Peyer's patch (tissue), 4 donors: Measurements from ENCODE around the gene PHF5A. TPM values are rescaled to one million over a fixed set of nuclear protein-coding genes. Genes with fewer than 3 reads are reported as not detected.

Experiments used
- DNase-seq, 3 donors: peaks; one replicate each; pipeline ENCODE4 v3.0.0-alpha.2; 2017 to 2019
- H3K27ac ChIP-seq, 4 donors: fragments of 200-600 bp; sonication (generic); one replicate each; pipeline ENCODE4 v1.5.1; 2016 to 2019
- H3K27me3 ChIP-seq, 2 donors: fragments of 200-600 bp; sonication (generic); one replicate each; pipeline ENCODE4 v1.5.1; 2019
- H3K36me3 ChIP-seq, 3 donors: fragments of 200-600 bp; sonication (generic); one replicate each; pipeline ENCODE4 v1.5.1; 2016 to 2019
- H3K4me1 ChIP-seq, 4 donors: fragments of 200-600 bp; sonication (generic); one replicate each; pipeline ENCODE4 v1.5.1; 2016 to 2019
- H3K4me3 ChIP-seq, 4 donors: fragments of 200-600 bp; sonication (generic); 1 replicate in 3 of 4; 2 replicates in 1 of 4; pipeline ENCODE4 v1.5.1; 2016 to 2019; ENCODE audit warnings: mild to moderate bottlenecking in 1 of 4
- H3K9me3 ChIP-seq, 4 donors: fragments of 200-600 bp; sonication (generic); one replicate each; pipeline ENCODE4 v1.5.1; 2016 to 2019; ENCODE audit warnings: mild to moderate bottlenecking in 1 of 4
- POLR2A ChIP-seq, 2 donors: fragments of 450-650 bp; IDR thresholded peaks; one replicate each; pipeline ENCODE4 v1.5.1; 2017; ENCODE audit warnings: antibody characterized with exemption in 2 of 2, mild to moderate bottlenecking in 2 of 2, moderate library complexity in 2 of 2
- total RNA-seq, 4 donors: library from RNA; depleted of rRNA; stranded (reverse); fragments of >200 nt; gene quantifications; one replicate each; pipeline ENCODE4 v1.1.0, GENCODE V29; 2016
- TF ChIP-seq, protein P1 (sequence below), 6 experiments: fragments of 450-650 bp in 4 of 6; fragments of 200-600 bp in 2 of 6; sonication (generic) in 1 of 6; IDR thresholded peaks; one replicate each; pipeline ENCODE4 v1.5.1; 2017 to 2019; ENCODE audit warnings: antibody characterized with exemption in 6 of 6, mild to moderate bottlenecking in 3 of 6, moderate library complexity in 1 of 6

The PHF5A gene
- total RNA-seq, 4 donors from 2014 or later, result 20.6 to 31.3 (median 23.0) TPM

DNA sequence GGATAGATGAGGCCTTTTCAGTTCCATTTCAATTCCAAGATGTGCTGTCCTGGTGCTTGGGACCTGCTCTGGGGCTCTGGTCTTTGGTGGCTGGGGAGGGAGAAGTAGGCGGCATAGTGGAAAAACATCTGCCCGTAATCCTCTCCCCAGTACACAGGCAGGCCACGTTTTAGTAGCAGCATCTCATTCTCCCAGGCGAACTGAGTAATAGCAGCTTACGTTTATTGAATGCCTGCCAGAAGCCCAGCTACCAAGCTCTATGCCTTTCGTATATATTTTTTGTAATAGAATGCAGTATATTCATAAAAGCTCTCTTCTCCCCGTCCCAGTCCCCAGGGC lies 11.9 kb upstream of the PHF5A start:
- Histone ChIP-seq H3K4me3 (no peak overlapping the region), H3K9me3 (no peaks in the 10 kb centered on the region), H3K27me3 (no peaks in the 10 kb centered on the region), H3K27ac (peak overlapping the region; percentile 1 to 69 (median 39)), H3K4me1 (peaks cover 0 to 65% (median 9%) of the 10 kb centered on the region in 4 donors), H3K36me3 (peaks cover 0 to 4% (median 0%) of the 10 kb centered on the region in 3 donors)
- no peak for TF ChIP-seq POLR2A (IDR thresholded peaks at IDR 0.05)
- TF ChIP-seq, protein P1, sequence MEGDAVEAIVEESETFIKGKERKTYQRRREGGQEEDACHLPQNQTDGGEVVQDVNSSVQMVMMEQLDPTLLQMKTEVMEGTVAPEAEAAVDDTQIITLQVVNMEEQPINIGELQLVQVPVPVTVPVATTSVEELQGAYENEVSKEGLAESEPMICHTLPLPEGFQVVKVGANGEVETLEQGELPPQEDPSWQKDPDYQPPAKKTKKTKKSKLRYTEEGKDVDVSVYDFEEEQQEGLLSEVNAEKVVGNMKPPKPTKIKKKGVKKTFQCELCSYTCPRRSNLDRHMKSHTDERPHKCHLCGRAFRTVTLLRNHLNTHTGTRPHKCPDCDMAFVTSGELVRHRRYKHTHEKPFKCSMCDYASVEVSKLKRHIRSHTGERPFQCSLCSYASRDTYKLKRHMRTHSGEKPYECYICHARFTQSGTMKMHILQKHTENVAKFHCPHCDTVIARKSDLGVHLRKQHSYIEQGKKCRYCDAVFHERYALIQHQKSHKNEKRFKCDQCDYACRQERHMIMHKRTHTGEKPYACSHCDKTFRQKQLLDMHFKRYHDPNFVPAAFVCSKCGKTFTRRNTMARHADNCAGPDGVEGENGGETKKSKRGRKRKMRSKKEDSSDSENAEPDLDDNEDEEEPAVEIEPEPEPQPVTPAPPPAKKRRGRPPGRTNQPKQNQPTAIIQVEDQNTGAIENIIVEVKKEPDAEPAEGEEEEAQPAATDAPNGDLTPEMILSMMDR (IDR thresholded peaks at IDR 0.05), result no peak
- no peak for DNase-seq

DNA sequence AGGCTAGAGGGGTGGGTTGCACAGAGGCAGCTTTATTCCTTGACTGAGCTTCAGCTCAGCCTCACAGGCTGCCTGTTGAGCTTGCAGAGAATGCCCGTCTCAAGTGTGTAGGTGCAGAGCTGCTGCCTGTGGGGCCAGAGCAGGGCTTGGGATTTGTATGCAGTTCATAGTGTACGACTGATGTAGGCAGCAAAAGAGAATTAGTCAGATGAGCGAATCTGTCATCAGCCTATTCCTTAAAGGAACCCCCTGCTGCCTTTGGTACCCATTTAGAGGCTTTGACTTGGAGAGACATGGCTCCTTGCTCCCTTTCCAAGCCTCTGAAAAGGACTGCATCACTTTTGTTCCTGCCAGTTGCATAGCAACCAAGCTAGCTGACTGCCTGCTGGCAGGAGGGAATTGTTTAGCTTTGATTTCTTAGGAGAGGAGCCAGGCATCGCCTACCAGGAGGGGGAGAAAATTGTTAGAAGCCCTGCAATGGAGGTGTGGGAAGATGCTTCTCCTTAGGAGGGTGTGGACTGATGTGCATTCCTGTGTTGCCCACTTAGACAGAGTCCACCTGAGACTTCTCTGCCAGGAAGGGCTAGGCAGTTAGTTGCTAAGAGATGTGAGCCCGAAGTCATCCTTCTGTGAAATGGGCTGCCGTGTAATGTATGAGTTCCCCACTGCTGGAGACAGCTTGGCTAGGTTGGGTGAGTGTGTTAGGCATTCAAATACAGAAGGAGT lies 11.3 kb upstream of the PHF5A start:
- no peak for DNase-seq
- TF ChIP-seq, protein P1 (IDR thresholded peaks at IDR 0.05), result no peak
- no peak for TF ChIP-seq POLR2A (IDR thresholded peaks at IDR 0.05)
- H3K27me3 ChIP-seq, result no peaks in the 10 kb centered on the region
- H3K36me3 ChIP-seq, result peaks cover 0 to 4% (median 0%) of the 10 kb centered on the region in 3 donors
- no peak overlapping the region for H3K4me3 ChIP-seq
- H3K9me3 ChIP-seq, result no peaks in the 10 kb centered on the region
- H3K4me1 ChIP-seq, result peaks cover 0 to 62% (median 9%) of the 10 kb centered on the region in 4 donors
- peak overlapping the region; percentile 17 to 69 (median 39) for H3K27ac ChIP-seq

DNA sequence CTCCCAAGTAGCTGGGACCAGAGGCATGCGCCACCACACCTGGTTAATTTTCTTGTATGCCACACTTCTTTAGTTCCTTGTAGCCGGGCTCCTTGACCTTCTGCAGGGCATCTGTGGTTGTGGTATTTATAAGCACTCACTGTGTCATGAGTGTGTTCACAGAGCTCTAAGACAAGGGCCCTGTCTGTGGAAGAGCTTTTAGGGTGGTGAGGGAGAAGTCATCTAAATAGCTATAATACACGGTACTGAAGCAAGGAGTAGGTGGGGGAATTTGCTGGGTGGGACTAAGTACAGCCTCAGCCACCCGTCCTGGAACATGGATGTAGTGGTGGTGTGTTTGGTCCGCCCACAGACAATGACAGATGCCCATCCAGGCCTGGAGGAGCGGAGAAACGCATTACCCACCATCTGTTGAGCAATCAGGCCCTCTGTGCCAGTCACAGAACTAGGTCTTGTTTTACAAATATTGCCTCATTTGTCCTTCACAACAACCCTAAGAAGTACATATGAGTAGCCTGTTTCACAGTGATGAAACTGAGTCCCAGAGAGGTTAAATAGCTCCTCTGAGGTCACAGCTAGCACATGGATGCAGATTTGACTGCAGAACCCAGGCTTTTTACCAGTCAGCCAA lies 10.5 kb upstream of the PHF5A start:
- no peaks in the 10 kb centered on the region for H3K27me3 ChIP-seq
- peaks cover 0 to 4% (median 0%) of the 10 kb centered on the region in 3 donors for H3K36me3 ChIP-seq
- no peak overlapping the region for H3K4me3 ChIP-seq
- TF ChIP-seq POLR2A (IDR thresholded peaks at IDR 0.05), result no peak
- TF ChIP-seq, protein P1 (IDR thresholded peaks at IDR 0.05), result no peak
- peaks cover 0 to 64% (median 9%) of the 10 kb centered on the region in 4 donors for H3K4me1 ChIP-seq
- no peak for DNase-seq
- H3K27ac ChIP-seq, result peak overlapping the region; percentile 17 to 69 (median 39)
- no peaks in the 10 kb centered on the region for H3K9me3 ChIP-seq

DNA sequence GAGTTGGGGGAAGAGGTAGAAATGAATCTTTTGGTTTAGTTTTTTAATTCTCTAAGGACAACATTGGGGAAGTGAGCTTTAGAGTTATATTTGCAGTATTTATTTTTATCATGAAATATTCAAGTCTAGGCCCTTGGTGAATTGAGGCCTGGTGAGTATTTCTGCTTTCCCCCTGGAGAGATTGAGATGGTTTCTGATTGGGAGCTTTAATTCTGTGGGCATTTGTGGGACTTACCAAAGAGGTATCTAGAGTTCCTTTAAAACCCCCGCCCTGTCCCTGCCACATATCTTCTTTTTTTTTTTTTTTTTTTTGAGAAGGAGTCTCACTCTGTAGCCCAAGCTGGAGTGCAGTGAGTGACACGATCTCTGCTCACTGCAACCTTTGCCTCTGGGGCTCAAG lies 10.0 kb upstream of the PHF5A start:
- no peaks in the 10 kb centered on the region for H3K9me3 ChIP-seq
- no peak for DNase-seq
- no peak for TF ChIP-seq POLR2A (IDR thresholded peaks at IDR 0.05)
- TF ChIP-seq, protein P1 (IDR thresholded peaks at IDR 0.05), result no peak
- H3K36me3 ChIP-seq, result peaks cover 0 to 6% (median 0%) of the 10 kb centered on the region in 3 donors
- no peaks in the 10 kb centered on the region for H3K27me3 ChIP-seq
- H3K27ac ChIP-seq, result peak overlapping the region in 3 of 4 donors; percentile 17 to 69 (median 46)
- peaks cover 0 to 64% (median 9%) of the 10 kb centered on the region in 4 donors for H3K4me1 ChIP-seq
- no peak overlapping the region for H3K4me3 ChIP-seq

DNA sequence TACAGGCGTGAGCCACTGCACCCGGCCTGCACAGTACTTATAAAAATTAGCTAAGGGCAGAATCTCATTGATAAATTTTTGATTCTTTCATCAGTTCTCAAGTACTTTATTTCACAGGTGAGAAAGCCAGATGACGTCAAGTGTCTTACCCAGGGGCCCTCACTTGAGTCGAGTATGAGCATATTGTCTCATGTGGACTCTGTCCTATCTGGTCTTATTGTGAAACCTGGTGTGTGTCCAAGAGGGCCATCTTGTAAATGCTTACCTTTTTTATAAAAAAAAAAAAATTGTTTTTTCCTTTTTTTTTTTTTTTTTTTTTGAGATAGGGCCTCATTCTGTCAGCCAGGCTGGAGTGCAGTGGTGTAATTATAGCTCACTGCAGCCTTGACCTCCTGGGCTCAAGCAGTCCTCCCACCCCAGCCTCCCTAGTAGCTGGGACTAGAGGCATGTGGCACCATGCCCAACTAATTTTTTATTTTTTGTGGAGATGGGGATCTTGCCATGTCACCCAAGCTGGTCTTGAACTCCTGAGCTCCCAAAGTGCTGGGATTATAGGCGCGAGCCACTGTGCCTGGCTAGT lies 6.5 kb upstream of the PHF5A start:
- H3K36me3 ChIP-seq, result peaks cover 0 to 16% (median 0%) of the 10 kb centered on the region in 3 donors
- no peak for DNase-seq
- TF ChIP-seq, protein P1 (IDR thresholded peaks at IDR 0.05), result no peak
- TF ChIP-seq POLR2A (IDR thresholded peaks at IDR 0.05), result no peak
- H3K27me3 ChIP-seq, result no peaks in the 10 kb centered on the region
- peaks cover 0 to 61% (median 2%) of the 10 kb centered on the region in 4 donors for H3K4me1 ChIP-seq
- H3K4me3 ChIP-seq, result no peak overlapping the region
- no peak overlapping the region for H3K27ac ChIP-seq
- H3K9me3 ChIP-seq, result no peaks in the 10 kb centered on the region
